Right cardiac atrium (tissue), 5 donors: ENCODE data around the gene ATXN1. TPM values are rescaled to one million over a fixed set of nuclear protein-coding genes. Genes with fewer than 3 reads are reported as not detected.

Source experiments
- ATAC-seq, 2 donors: fragments of 200-7000 bp; cut with Tn5 transposase; one replicate each; pipeline versions ENCODE4 v1.8.0 to v1.9.1; 2020; ENCODE audit warnings: moderate library complexity in 2 of 2, mild to moderate bottlenecking in 1 of 2
- DNase-seq, 3 donors: peaks; one replicate each; pipeline ENCODE4 v3.0.0-alpha.2; 2020
- H3K27ac ChIP-seq: one replicate; pipeline ENCODE4 v1.5.1; 2013; ENCODE audit warnings: mild to moderate bottlenecking, low read length, control low read depth, moderate library complexity
- H3K27me3 ChIP-seq: one replicate; pipeline ENCODE4 v1.6.1; 2013; ENCODE audit not compliant: control insufficient read depth, insufficient read depth
- H3K4me1 ChIP-seq: one replicate; pipeline ENCODE4 v1.6.1; 2013; ENCODE audit warnings: low read length; ENCODE audit not compliant: control insufficient read depth, insufficient read depth
- H3K4me3 ChIP-seq: one replicate; pipeline ENCODE4 v1.5.1; 2013; ENCODE audit warnings: low read length, control low read depth
- H3K9me3 ChIP-seq: one replicate; pipeline ENCODE4 v1.6.1; 2013; ENCODE audit warnings: low read length; ENCODE audit not compliant: control insufficient read depth
- WGBS: extraction: QIAGEN DNeasy Blood & Tissue Kit; methylation state at CpG from one replicate; pipeline ENCODE4 v1.1.7; 2013; 5-methylcytosine and 5-hydroxymethylcytosine counted together
- intact Hi-C, 4 donors: fragments of 100-400 bp; cut with DNase I; formaldehyde crosslinking; loops; one replicate each; pipeline versions ENCODE4 v1.11.0 to v1.14.0; 2022 to 2023
- polyA plus RNA-seq: library from polyadenylated mRNA; stranded (reverse); fragments of 200-250 nt; gene quantifications from one replicate; pipeline ENCODE4 v1.2.3, GENCODE V29; 2013
- total RNA-seq, 4 donors: library from RNA; stranded (reverse); fragmentation: NEBNext Ultra II Directional; extraction: Animal tissue kit (Norgen Biotek cat#: 25700); gene quantifications; one replicate each; pipeline ENCODE4 v1.2.1, GENCODE V29; 2021
- donor health status: healthy with polysubstance abuse.
- donor health status: DM: no; HTN: yes; CAD: no.
- donor health status: DM: no; HTN: no; CAD: no.
- donor health status: DM: no; HTN: yes; CAD: no; lungs with severe emphysema.
- donor health status: DM: yes; HTN: yes; CAD: no.

Gene ATXN1
- total and polyA plus RNA-seq, 5 donors, result 11.8 to 50.7 (median 47.6) TPM

- Histone ChIP-seq H3K4me3 (no peak overlapping the region), H3K27ac (no peak overlapping the region), H3K27me3 (no peaks in the 10 kb centered on the region), H3K9me3 (no peaks in the 10 kb centered on the region), H3K4me1 (peaks cover 6% of the 10 kb centered on the region)
- DNase-seq (no peak), ATAC-seq (no peak)
- 75% methylated on average over 8 of the region's 8 CpGs for WGBS
- intact Hi-C loops, result no loop called here
Measured at GRCh38 chr6:16595514-16596120, 165.6 kb downstream of the ATXN1 start.

- H3K27ac ChIP-seq, result no peak overlapping the region
- intact Hi-C loops, result no loop called here
- no peak overlapping the region for H3K4me3 ChIP-seq
- no peaks in the 10 kb centered on the region for H3K9me3 ChIP-seq
- DNase-seq (no peak), ATAC-seq (no peak)
- no peaks in the 10 kb centered on the region for H3K27me3 ChIP-seq
- peaks cover 6% of the 10 kb centered on the region for H3K4me1 ChIP-seq
- WGBS, result 90% methylated on average over 5 of the region's 5 CpGs
Measured at GRCh38 chr6:16594849-16595248, 166.4 kb downstream of the ATXN1 start.

GRCh38 chr6:16592223-16592911 is 168.9 kb downstream of the ATXN1 start:
- H3K27me3 ChIP-seq, result no peaks in the 10 kb centered on the region
- 94% methylated on average over 12 of the region's 12 CpGs for WGBS
- intact Hi-C loops, result no loop called here
- no peaks in the 10 kb centered on the region for H3K4me1 ChIP-seq
- no peak for DNase-seq
- ATAC-seq, result no peak
- no peak overlapping the region for H3K4me3 ChIP-seq
- H3K9me3 ChIP-seq, result no peaks in the 10 kb centered on the region
- no peak overlapping the region for H3K27ac ChIP-seq

GRCh38 chr6:16591396-16592222 is 169.7 kb downstream of the ATXN1 start:
- intact Hi-C loops, result no loop called here
- DNase-seq, result no peak
- Histone ChIP-seq H3K27ac (no peak overlapping the region), H3K9me3 (no peaks in the 10 kb centered on the region), H3K4me3 (no peak overlapping the region), H3K4me1 (no peaks in the 10 kb centered on the region), H3K27me3 (no peaks in the 10 kb centered on the region)
- no peak for ATAC-seq
- 76% methylated on average over 11 of the region's 11 CpGs for WGBS

GRCh38 chr6:16585805-16586204 is 175.5 kb downstream of the ATXN1 start:
- no peak for ATAC-seq
- no peak overlapping the region for H3K27ac ChIP-seq

GRCh38 chr6:16583144-16583762 is 178.0 kb downstream of the ATXN1 start:
- H3K9me3 ChIP-seq, result no peaks in the 10 kb centered on the region
- intact Hi-C loops, result no loop called here
- H3K27ac ChIP-seq, result no peak overlapping the region
- H3K4me3 ChIP-seq, result no peak overlapping the region
- WGBS, result 86% methylated on average over 12 of the region's 12 CpGs
- ATAC-seq (peak; percentile 38 to 41), DNase-seq (no peak)
- H3K27me3 ChIP-seq, result no peaks in the 10 kb centered on the region
- H3K4me1 ChIP-seq, result peaks cover 2% of the 10 kb centered on the region

More at GRCh38 chr6:16585805-16586204, 175.5 kb downstream of the ATXN1 start:
- H3K4me3 ChIP-seq, result no peak overlapping the region
- peaks cover 2% of the 10 kb centered on the region for H3K4me1 ChIP-seq
- H3K9me3 ChIP-seq, result no peaks in the 10 kb centered on the region
- H3K27me3 ChIP-seq, result no peaks in the 10 kb centered on the region
- DNase-seq, result no peak
- intact Hi-C loops, result no loop called here
- WGBS, result 79% methylated on average over 6 of the region's 6 CpGs

- no peak for ATAC-seq
- H3K4me1 ChIP-seq, result peaks cover 2% of the 10 kb centered on the region
- H3K27me3 ChIP-seq, result no peaks in the 10 kb centered on the region
- DNase-seq, result no peak
- H3K27ac ChIP-seq, result no peak overlapping the region
- no peak overlapping the region for H3K4me3 ChIP-seq
- no peaks in the 10 kb centered on the region for H3K9me3 ChIP-seq
- intact Hi-C loops, result no loop called here
- 83% methylated on average over 3 of the region's 3 CpGs for WGBS
Measured at GRCh38 chr6:16582446-16583143, 178.7 kb downstream of the ATXN1 start.

- Histone ChIP-seq H3K27ac (no peak overlapping the region), H3K9me3 (no peaks in the 10 kb centered on the region), H3K4me3 (no peak overlapping the region), H3K27me3 (no peaks in the 10 kb centered on the region), H3K4me1 (no peaks in the 10 kb centered on the region)
- ATAC-seq (no peak), DNase-seq (no peak)
- 61% methylated on average over 3 of the region's 3 CpGs for WGBS
- intact Hi-C loops, result no loop called here
Measured at GRCh38 chr6:16578695-16579285, 182.5 kb downstream of the ATXN1 start.

GRCh38 chr6:16576451-16577368 is 184.6 kb downstream of the ATXN1 start:
- 94% methylated on average over 9 of the region's 9 CpGs for WGBS
- ATAC-seq, result no peak
- Histone ChIP-seq H3K27ac (no peak overlapping the region), H3K4me3 (no peak overlapping the region), H3K4me1 (no peaks in the 10 kb centered on the region), H3K9me3 (no peaks in the 10 kb centered on the region), H3K27me3 (no peaks in the 10 kb centered on the region)
- DNase-seq, result no peak
- intact Hi-C loops, result no loop called here
